ENCODE measurements around the gene ZNF780B.

DNA sequence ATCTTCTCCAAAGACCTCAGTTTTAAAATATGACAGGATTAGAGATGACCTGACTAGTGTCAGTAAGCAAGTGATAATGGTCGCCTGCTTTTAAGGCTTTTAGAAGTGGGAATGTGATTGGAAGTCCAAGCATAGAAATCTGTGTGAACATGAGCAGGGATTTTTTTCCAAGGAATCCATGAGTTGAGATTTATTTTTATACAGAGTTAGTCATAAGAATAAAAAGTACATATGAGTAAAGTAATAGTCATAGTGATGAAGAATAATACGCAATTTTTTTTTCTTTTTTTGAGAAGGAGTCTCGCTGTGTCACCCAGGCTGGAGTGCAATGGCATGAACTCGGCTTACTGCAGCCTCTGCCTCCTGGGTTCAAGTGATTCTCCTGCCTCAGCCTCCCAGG lies 57.5 kb downstream of the ZNF780B start:
- TF ChIP-seq, protein P1, sequence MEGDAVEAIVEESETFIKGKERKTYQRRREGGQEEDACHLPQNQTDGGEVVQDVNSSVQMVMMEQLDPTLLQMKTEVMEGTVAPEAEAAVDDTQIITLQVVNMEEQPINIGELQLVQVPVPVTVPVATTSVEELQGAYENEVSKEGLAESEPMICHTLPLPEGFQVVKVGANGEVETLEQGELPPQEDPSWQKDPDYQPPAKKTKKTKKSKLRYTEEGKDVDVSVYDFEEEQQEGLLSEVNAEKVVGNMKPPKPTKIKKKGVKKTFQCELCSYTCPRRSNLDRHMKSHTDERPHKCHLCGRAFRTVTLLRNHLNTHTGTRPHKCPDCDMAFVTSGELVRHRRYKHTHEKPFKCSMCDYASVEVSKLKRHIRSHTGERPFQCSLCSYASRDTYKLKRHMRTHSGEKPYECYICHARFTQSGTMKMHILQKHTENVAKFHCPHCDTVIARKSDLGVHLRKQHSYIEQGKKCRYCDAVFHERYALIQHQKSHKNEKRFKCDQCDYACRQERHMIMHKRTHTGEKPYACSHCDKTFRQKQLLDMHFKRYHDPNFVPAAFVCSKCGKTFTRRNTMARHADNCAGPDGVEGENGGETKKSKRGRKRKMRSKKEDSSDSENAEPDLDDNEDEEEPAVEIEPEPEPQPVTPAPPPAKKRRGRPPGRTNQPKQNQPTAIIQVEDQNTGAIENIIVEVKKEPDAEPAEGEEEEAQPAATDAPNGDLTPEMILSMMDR (IDR thresholded peaks at IDR 0.05; ENCODE audit: low read length): no peak
- no peak for TF ChIP-seq EZH2 (IDR thresholded peaks at IDR 0.05; ENCODE audit: borderline replicate concordance, low read length)
